ENCODE measurements around the gene MAP3K9.

Gene MAP3K9

DNA sequence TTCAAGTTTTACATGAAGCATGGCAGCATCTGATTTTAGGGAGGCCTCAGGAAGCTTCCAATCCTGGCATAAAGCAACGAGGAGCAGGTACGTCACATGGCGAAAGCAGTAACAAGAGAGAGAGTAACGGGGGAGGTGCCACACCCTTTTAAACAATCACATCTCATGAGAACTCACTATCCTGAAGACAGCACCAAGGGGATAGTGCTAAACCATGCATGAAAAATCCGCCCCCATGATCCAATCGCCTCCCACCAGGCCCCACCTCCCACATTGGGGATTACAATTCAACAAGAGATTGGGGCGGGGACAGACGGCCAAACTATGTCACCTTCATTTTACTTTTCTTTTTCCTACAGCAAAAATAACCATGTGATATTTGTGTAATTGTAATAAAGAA lies 7.2 kb upstream of the MAP3K9 start:
- no peak for DNase-seq

DNA sequence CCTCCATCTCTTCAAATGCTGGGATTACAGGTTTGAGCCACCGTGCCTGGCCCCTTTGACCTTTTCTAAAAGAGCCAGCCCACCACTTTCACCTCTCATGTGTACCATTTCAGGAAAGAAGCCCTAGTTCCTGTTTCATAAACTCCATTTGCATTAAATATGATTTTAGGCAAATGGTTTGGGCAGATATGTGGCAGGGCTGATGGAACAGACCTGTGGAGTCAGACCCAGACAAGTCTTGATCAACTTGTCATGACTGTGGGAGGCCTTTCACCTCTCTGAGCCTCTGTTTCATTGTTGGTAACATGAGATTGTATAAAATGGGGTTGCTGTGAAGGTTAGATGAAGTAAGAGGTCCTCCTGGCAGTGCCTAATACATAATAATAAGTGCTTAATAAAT lies 5.2 kb upstream of the MAP3K9 start:
- no peak for DNase-seq

DNA sequence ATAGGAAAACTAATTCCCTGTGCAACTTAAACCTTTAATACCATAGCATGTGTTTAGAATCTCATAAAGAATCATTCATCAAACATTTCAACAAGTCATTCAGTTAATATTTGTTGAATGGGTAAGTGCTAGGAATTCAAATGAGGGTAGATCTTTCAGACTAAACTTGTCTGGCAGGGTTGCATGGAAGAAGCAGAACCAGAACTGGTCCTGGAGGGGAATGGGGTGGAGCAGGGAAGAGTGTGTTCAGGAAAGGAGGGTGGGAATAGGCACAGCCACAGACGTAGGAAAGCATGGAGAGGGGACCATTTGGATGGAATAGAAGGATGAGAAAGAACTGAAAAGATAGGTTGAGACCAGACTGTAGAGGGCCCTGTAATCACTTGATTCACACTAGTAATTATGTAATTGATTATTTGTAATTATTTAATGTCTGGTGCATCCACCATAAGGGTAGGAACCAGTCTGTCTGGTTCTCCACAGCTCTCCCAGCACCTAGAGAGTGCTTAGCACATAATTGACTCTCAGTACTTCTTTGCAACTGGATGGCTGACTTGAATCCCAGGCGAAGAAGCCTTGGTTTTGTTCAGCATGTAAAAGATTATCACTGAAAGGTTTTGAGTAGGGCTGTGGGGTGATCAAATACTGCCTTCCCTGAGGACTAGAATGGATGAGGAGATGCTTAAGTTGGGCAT lies 3.0 kb upstream of the MAP3K9 start:
- DNase-seq, result no peak

DNA sequence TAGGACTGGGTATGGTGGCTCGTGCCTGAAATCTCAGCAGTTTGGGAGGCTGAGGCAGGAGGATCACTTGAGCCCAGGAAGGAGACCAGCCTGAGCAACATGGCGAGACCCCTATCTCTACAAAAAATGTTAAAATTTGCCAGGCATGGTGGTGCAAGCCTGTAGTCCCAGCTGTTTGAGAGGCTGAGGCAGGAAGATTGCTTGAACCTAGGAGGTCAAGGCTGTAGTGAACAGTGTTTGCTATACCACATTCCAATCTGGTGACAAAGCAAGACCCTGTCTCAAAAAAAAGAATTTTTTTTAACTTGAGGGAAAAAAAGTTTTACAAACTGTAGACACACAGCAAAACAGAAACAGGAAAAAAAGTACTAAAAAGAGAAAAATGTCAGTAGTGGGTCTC lies 2.3 kb upstream of the MAP3K9 start:
- no peak for DNase-seq

DNA sequence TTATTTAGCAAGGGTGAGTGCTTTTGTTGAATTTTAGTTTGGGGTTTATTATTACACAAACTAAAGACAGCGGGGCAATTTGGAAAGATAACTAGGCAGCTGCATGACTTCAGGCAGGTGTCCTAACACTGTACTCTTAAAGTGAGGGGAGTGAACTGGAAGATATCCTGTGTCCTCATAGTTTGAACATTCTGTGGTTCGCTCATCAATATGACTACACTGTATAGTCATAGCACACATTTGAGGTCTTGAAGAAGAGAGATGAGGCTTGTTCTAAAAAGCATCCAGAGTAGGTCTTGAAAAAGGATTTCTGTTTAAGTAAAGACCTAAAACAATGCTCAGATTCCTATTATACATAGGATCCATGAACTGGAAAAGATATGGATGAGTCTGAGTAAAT lies 1.7 kb upstream of the MAP3K9 start:
- DNase-seq, result no peak

DNA sequence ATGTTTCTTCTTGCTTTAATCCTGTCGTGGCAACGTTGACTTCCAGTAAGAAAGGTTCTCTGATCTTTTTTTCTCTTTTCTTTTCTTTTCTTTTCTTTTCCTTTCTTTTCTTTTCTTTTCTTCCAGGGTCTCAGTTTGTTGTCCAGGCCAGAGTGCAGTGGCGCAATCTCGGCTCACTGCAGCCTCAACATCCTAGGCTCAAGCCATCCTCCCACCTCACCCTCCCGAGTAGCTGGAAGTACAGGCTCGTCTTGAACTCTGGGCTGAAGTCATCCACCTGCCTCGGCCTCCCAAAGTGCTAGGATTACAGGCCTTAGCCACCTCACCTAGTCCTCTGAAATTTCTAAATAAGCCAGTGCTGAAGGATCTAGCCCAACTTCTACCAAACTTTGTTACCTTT lies 1.3 kb upstream of the MAP3K9 start:
- DNase-seq, result no peak

DNA sequence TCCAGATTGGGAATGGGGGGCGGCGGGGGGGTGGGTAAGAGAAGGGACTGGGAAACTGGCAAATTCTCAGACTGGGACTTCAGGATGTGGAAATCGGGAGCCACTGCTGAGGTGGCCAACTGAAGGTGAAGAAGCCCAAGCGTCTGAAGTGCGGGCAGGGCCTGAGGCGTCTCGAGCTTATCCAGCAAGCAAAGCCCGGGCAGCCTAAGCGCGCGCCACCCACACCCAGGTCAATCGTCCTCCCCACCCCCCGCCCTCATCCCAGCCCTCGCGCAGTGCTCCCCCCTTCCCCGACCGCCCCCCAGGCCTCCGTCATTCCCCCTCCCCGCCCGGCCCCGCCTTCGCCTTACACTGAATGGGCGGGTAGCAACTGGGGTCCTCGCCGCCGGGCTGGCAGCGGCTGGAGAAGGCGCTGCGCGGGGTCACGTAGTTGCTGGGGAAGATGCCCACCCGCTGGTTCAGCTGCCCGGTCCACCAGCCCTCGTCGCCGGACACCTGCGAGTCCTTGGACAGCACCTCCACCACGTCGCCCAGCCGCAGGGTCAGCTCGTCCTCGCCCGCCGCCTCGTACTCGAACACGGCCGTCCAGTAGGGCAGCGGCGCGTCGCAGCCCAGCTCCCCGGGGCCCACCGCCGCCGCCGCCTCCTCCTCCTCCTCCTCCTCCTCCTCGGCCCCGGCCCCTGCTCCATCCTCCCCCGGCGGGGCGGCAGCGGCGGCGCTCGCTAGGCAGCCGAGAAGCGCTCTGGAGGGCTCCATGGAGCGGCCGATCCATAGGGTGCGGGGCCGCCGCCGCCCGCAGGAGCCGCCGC lies 693 bp downstream of the MAP3K9 start:
- no peak for DNase-seq

DNA sequence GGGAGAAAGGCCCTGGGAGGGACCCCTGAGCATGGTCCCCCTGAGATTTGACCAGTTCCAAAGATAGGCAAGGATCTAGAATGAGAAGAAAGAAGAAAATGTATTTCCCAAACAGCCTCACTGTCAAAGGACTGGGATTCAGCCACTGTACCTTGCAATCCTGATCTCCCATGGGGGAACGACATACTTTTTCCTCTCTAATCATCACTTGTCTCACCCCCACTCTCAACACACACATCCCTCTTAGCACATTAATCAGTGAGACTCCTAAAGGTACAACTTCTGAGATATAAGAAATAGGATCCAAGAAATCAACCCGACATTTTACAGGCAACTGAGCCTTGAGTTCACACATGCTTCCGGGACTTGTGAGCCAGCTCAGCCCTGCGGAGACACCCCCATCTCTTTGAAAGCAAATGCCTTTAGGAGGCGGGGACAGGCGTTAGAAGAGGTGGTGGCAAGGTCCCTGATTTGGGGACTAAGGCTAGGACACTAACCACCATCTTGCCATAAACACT lies 1.4 kb downstream of the MAP3K9 start:
- DNase-seq, result peak; percentile 31

DNA sequence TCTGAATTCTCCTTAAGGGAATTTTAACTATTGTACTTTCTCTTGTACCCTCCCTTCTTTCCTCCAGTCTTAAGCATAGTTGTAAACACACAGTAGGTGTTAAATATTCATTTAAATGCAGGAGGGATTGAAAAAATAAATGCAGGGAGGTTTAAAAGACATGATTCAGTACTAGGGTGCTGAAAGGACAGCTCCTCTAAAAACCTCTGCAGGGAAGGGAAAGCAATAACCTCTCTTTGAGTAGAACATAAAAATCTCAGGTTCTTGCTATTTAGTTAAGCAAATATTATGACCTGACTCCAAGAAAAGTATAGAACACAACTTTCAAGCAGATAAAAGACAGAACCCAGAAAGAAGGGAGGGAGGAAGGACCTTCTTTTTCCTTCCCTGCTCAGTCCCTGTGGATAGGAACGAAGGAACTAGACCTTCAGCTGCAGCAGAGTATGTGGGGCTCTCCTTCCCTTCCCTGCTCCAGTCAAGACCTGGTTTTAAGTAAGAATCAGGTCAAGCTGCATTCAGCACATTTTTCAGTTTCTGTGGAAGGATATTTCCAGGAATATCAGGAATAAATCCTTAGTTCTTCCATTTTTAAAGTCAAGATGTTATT lies 4.7 kb downstream of the MAP3K9 start:
- DNase-seq, result no peak

DNA sequence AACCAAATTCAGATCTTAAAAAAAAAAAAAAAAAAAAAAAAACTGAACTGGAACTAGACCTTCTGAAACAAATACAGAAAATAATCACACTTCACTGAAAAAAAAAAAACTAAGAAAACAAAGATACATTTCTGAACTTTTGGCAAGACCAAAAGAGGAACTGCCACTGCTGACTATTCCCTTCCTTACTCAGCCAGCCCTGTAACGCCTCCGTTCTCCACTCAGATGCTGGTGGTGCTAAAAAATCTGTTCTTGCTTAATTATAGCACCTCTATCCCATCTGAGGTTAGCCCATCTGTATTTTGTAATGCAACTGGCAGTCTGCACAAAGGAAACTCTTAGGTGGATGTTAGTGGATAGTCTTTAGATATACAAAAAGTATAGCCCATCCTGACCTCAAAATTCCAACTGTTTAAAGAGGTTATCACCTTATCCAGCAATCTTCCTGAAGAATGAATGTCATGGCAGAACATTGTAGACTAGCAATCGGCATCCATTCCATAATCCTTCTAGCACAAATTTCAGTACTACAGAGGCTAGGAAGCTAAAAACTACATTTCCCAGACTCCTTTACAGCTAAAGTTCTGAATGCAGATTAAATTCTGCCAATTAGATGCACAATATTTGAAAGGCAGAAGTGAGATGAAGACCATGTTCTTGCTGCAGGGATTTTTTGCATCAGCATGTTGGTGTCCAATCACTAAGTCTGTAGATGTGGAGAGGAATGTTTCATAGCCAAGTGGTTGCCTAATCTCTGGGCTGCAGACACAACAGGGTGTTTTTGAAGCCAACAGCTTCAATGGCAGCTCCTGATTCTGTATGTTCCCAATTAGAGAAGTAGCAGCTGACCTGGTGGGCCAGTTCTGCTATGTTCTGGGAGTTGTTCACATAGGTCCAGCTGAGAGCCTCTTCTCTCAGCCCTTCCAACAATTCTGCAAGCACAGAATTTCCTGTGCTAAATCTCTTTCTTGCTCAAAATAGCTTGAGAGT lies 5.7 kb downstream of the MAP3K9 start:
- DNase-seq, result no peak

DNA sequence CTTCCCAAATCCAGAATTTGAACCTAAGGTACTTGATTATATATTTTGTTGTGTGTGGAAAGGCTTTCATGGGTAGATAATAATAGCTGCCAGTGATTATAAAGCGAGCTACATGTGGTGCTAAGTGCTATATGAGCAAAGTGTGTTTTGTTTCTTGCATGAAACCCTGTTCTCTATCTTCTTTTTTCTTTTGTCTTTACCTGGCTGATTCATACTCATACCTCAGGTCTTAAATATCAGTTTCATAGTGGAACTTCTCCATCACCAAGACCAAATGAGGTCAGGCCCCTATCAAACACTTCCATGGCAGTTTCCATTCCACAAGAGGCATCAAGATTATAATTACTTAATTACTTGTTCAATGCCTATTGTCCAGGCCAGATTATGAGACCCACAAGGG lies 6.9 kb downstream of the MAP3K9 start:
- DNase-seq, result no peak

DNA sequence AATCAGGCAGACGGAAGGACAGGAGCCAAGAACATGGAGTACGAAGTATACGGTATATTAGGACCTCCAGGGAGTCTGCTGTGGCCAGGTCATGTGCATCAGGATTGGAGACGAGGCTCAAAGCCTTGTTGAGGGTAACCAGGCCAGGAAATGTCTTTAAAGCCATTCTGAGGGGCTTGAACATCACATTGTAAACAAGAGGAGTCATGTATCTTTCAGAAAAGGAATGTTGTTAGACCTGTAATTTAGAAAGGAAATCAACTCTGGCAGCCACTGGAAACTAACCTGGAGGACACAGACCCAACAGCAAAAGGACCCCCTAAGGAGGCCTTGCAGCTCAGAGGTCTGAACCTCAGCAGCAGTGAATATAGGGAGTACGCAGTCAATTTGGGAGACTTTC lies 7.5 kb downstream of the MAP3K9 start:
- DNase-seq, result no peak

DNA sequence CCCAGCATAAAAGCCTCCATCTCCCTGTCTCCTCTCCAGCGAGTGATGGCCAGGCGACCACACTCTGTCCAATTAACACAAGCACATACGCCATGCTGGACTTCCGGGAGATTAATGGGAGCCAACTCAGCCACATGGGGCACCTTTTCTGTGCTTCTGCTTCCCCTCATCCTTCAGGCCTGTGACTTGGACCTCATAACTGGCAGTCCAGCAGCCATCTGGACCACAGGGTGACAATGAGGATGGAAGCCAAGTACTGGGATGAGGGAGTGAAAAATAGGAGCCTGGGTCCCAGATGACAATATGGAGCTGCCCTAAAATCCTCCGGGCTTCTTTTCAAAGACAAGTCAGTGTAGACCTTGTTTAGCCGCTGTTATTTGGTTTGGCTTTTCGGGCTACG lies 12.8 kb downstream of the MAP3K9 start:
- DNase-seq, result no peak

DNA sequence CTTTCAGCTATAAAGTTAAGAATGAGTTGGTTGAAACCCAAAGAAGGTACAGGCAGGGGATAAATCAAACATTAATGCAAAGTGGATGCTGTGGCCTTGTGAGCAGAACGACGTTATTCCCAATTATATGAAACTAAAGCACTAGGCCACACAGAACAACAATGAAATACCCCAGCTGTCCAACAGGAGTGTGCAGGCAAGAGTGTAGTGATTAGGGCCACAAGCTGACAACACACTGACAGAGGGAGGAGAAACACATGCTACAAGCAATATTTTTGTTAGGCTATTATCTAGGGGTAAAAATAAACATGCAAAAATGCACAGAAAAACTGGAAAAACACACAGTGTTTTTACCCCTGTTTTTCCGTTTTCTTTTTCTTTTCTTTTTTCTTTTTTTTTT lies 15.0 kb downstream of the MAP3K9 start:
- no peak for DNase-seq

DNA sequence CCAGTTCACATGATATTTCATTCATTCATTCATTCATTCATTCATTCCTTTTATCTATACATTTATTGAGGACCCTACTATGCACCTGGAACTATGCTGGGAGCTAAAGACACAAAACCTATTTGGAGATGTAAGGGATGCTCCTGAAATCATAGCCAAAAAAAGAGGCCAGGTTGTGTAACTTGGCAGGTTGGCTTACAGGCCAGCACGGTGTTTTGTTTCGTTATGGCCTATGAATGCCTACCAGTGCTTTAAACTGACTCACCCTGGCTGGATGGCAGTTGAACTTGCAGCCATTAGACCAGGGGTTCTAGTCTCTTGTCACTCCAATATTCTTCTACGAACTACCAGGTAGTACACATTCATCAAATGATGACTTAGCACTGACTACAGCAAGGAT lies 15.7 kb downstream of the MAP3K9 start:
- DNase-seq, result no peak

DNA sequence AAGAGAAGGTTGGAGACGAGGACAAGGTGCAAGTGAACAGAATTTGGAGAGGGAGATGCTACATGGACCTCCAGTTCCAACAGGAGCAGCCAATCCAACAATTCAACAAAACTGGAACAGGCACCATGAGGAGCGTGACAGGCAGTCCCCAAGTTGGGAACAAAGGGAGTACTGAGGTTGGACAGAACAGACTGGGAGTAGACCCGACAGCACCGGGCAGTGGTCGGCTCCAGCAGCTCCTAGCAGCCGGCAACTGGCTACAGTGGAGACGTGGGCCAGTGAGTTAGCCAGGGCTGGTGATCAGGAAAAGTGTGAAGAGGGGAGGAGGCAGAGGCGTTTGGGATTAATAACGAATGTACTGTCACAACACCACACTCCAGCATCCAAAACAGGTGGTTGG lies 16.4 kb downstream of the MAP3K9 start:
- no peak for DNase-seq

DNA sequence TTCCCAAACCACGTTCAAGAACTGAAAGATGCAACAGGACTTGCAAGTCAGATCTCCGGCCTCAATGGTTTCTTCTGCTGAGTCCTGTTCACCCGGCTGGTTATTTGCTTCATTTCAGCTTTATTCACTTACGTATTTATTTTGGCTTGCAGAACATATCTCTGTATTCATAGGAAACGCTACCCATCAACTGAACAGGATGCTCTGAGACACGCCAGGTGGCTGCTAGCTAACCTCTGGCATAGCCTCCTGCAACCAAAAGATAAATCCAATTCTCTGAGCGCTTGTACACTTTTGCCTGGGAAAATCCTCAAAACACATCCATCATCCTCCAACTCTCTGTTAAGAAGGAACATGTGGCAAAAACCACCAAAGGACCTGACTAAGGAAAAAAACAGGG lies 17.3 kb downstream of the MAP3K9 start:
- no peak for DNase-seq

DNA sequence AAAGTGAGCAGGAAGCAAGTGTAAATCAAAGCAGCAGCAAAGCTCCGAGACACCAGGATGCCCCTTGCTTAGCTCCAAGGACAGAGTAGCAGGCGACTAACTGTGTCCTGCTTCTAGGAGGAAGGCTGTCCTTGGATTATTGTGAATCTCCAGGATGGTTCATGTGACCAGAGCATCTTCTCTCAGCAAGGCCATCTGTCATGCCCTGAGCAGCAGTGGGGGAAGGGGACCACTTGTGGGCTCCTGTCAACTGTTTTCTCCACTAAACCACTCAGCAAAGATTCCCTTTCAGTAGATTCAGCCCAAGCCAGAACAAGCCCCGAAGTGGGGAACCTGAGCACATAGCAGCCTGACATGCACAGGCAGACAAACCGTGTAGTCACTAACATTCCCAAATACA lies 19.4 kb downstream of the MAP3K9 start:
- no peak for DNase-seq

DNA sequence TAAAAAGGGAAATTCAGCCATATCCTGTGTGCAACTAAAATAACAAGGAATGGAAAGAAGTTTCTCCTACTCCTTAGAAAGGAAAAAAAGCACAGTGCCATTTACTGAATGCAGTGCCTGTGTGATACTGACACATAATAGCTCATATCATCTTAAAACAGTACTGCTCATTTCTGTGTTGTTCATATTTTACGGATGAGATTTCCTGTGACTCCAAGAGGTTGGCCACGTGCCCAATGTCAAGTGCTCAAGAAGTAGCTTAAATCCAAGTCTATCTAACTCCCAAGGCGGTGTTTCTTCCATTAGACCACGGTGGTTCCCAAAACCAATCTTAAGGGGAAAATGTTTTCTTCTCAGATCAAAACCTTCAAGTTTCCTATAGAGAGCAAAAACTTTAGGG lies 20.0 kb downstream of the MAP3K9 start:
- no peak for DNase-seq

DNA sequence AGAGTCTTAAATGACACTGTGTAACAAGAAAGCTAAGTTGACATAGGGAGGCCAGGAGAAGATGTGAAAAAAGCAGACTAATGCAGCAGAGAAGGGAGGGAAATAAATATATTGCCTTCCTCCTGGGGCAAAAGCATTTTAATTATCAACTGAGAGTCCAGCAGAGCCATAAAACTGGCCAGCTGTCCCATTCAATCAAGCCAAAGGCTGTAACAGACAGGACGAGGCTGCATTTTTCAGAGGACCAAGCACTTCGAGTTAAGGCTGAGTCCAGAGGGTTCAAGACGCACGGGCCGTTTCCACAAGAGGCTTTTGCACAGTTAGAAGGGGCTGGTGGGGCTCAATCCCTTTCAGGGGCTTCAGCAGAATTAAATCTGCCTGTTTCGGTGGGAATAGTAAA lies 20.4 kb downstream of the MAP3K9 start:
- no peak for DNase-seq

DNA sequence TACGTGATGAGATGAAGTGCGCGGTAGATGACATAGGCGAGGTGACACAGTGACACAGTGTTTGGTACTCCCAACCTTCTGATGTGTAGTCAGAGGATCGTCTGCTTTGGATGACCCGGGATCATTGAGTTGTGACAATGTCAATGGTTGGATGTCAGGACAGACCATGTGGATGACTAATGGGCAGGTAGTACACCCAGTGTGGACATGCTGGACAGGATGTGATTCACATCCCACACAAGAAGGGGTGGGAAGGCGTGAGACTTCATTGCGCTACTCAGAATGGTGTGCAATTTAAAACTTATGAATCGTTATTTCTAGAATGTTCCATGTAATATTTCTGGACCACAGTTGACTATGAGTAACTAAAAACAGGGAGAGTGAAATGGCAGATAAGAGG lies 23.8 kb downstream of the MAP3K9 start:
- no peak for DNase-seq

DNA sequence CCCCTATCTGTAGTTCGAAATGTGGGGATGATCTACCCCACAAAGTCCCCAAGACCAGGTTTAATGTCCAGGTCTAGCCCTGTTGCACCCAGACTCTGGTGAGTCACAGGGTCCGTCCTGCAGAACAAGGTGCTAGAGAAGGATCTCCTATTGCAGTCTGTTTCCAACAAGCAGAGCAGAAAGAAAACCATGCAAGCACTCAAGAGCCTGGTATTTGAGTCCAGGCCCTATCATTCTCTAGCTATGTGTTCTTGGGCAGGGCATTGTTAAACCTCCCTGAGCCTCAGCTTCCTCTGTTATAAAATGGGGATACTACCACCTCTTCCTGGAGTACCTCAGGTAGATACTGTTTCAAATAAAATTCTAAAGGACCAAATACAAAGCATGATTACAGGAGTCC lies 24.4 kb downstream of the MAP3K9 start:
- DNase-seq, result no peak

DNA sequence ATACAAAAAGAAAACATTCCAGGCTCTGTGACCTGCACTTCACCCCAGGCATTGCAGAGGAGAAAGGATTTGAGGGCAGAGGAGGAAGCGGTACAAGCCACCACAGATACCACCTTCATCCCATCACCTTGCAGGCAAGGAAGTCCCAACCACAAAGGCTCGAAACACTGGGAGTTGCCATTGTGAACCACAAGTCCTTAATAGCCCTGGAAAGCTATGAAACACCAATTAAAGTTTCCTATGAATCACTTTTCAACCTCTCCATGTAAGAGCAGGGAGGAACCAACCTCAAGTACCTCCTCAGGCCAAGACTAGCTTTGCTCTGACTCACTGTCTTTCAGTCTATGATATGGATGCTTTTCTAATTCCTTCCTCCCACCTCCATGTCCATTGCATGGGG lies 27.0 kb downstream of the MAP3K9 start:
- DNase-seq, result no peak
